ENCODE data around the gene BPIFB3. TPM values are rescaled to one million over a fixed set of nuclear protein-coding genes. Genes with fewer than 3 reads are reported as not detected.

Gene BPIFB3
- total and polyA plus RNA-seq, 2 donors from 2014 or later: not detected

GRCh38 chr20:33059741-33060390 is 6.2 kb downstream of the BPIFB3 start:
- no peak overlapping the region for H3K9ac ChIP-seq (ENCODE audit: low read length in 3 of 3)
- DNase-seq (no peak), FAIRE-seq (no peak)
- no peak overlapping the region for H3K4me3 ChIP-seq (ENCODE audit: low read length in 3 of 3)
- no peaks in the 10 kb centered on the region for H3K27me3 ChIP-seq (ENCODE audit: control insufficient read depth, insufficient read depth, low read length)
- TF ChIP-seq CTCF (IDR thresholded peaks at IDR 0.05; ENCODE audit: borderline replicate concordance, extremely low read depth, insufficient read depth): no peak
- H3K4me1 ChIP-seq (ENCODE audit: control insufficient read depth in 2 of 3, insufficient read depth in 2 of 3, low read depth in 1 of 3, low read length in 3 of 3): no peaks in the 10 kb centered on the region
- intact Hi-C loops (cut with DNase I): no loop called here
- no peak overlapping the region for H3K27ac ChIP-seq (ENCODE audit: low read depth in 2 of 2, low read length in 2 of 2)
- no peaks in the 10 kb centered on the region for H3K36me3 ChIP-seq (ENCODE audit: control insufficient read depth in 2 of 3, insufficient read depth in 3 of 3, low read length in 3 of 3)
- H3K9me3 ChIP-seq (ENCODE audit: control insufficient read depth in 2 of 3, insufficient read depth in 1 of 3, low read length in 3 of 3): no peaks in the 10 kb centered on the region

GRCh38 chr20:33061658-33062028 is 7.9 kb downstream of the BPIFB3 start:
- no peaks in the 10 kb centered on the region for H3K4me1 ChIP-seq (ENCODE audit: control insufficient read depth in 2 of 3, insufficient read depth in 2 of 3, low read depth in 1 of 3, low read length in 3 of 3)
- no peak overlapping the region for H3K9ac ChIP-seq (ENCODE audit: low read length in 3 of 3)
- DNase-seq: no peak
- H3K27me3 ChIP-seq (ENCODE audit: control insufficient read depth, insufficient read depth, low read length): no peaks in the 10 kb centered on the region
- no peaks in the 10 kb centered on the region for H3K9me3 ChIP-seq (ENCODE audit: control insufficient read depth in 2 of 3, insufficient read depth in 1 of 3, low read length in 3 of 3)
- no peak overlapping the region for H3K4me3 ChIP-seq (ENCODE audit: low read length in 3 of 3)
- intact Hi-C loops (cut with DNase I): no loop called here
- no peaks in the 10 kb centered on the region for H3K36me3 ChIP-seq (ENCODE audit: control insufficient read depth in 2 of 3, insufficient read depth in 3 of 3, low read length in 3 of 3)
- FAIRE-seq: no peak
- no peak for TF ChIP-seq CTCF (IDR thresholded peaks at IDR 0.05; ENCODE audit: borderline replicate concordance, extremely low read depth, insufficient read depth)
- H3K27ac ChIP-seq (ENCODE audit: low read depth in 2 of 2, low read length in 2 of 2): no peak overlapping the region

- TF ChIP-seq CTCF (IDR thresholded peaks at IDR 0.05; ENCODE audit: borderline replicate concordance, extremely low read depth, insufficient read depth): no peak
- intact Hi-C loops (cut with DNase I): no loop called here
- Histone ChIP-seq H3K27ac (ENCODE audit: low read depth in 2 of 2, low read length in 2 of 2) (no peak overlapping the region), H3K9ac (ENCODE audit: low read length in 3 of 3) (no peak overlapping the region), H3K36me3 (ENCODE audit: control insufficient read depth in 2 of 3, insufficient read depth in 3 of 3, low read length in 3 of 3) (no peaks in the 10 kb centered on the region), H3K9me3 (ENCODE audit: control insufficient read depth in 2 of 3, insufficient read depth in 1 of 3, low read length in 3 of 3) (no peaks in the 10 kb centered on the region), H3K4me3 (ENCODE audit: low read length in 3 of 3) (no peak overlapping the region), H3K27me3 (ENCODE audit: control insufficient read depth, insufficient read depth, low read length) (no peaks in the 10 kb centered on the region), H3K4me1 (ENCODE audit: control insufficient read depth in 2 of 3, insufficient read depth in 2 of 3, low read depth in 1 of 3, low read length in 3 of 3) (no peaks in the 10 kb centered on the region)
- no peak for FAIRE-seq
- DNase-seq: no peak
Observed at GRCh38 chr20:33062105-33062824, 8.6 kb downstream of the BPIFB3 start.
